HCT116 (cell line): ENCODE measurements around the gene MRGPRX4. TPM values are rescaled to one million over a fixed set of nuclear protein-coding genes. Genes with fewer than 3 reads are reported as not detected.
"Not testable (repeated sequence)": the region's sequence is repeated elsewhere in the genome, so short reads cannot be mapped to it uniquely, and the experiment has no call there.

ENCODE experiments used
- ATAC-seq: fragments of 200-7000 bp; cut with Tn5 transposase; 2 replicates; pipeline ENCODE4 v1.9.1; 2020; ENCODE audit warnings: mild to moderate bottlenecking, moderate library complexity
- BruUV-seq: library from RNA; stranded (reverse); fragments of 400-500 nt; replicated peaks from 2 replicates; lab custom pipeline; 2021; lab: Mats Ljungman, UMichigan
- CTCF ChIA-PET: fragments of 300-600 bp; sonication (Branson Sonifier 250); formaldehyde crosslinking; loops from one replicate; lab custom pipeline; 2021; ENCODE audit warnings: antibody characterized with exemption; lab: Charles Lee
- POLR2A ChIA-PET: fragments of 300-600, 350-600 bp; sonication (Branson Sonifier 250); formaldehyde crosslinking; loops from one replicate; lab custom pipeline; 2021; ENCODE audit warnings: antibody characterized with exemption; lab: Charles Lee
- RAD21 ChIA-PET, 2 experiments: fragments of 300-600 bp; sonication (Branson Sonifier 250); formaldehyde crosslinking; loops; one replicate each; lab custom pipeline; 2023; ENCODE audit warnings: low total read pairs in 2 of 2; ENCODE audit not compliant: uncharacterized antibody in 2 of 2, unreplicated experiment in 2 of 2, low non-redundant PET in 1 of 2; lab: Charles Lee
- DNase-seq: peaks from one replicate; pipeline ENCODE4 v3.0.0-alpha.2; 2010; ENCODE audit warnings: low read depth, low spot score
- H2AFZ ChIP-seq: fragments of 200-600 bp; shearing (Covaris generic), sonication (generic); 2 replicates; pipeline ENCODE4 v1.6.1; 2017; ENCODE audit warnings: low read depth, mixed run types, mixed read lengths, antibody characterized with exemption, low read length; ENCODE audit not compliant: poor library complexity, severe bottlenecking
- H3K27ac ChIP-seq: 2 replicates; pipeline ENCODE4 v1.5.1; 2012; ENCODE audit warnings: low read depth, low read length
- H3K27me3 ChIP-seq: fragments of 200-600 bp; sonication (generic); 2 replicates; pipeline ENCODE4 v1.6.1; 2016; ENCODE audit warnings: mixed run types, low read length, mixed read lengths; ENCODE audit not compliant: insufficient read depth
- H3K36me3 ChIP-seq, 2 experiments: fragments of 200-500 bp in 1 of 2; fragments of 200-600 bp in 1 of 2; sonication (Bioruptor generic) in 1 of 2; sonication (generic) in 1 of 2; 2 replicates each; pipeline versions ENCODE4 v1.5.1 to v1.6.1; 2014 to 2016; ENCODE audit warnings: low read length in 2 of 2, inconsistent platforms in 1 of 2, mixed read lengths in 1 of 2, mixed run types in 1 of 2; ENCODE audit not compliant: insufficient read depth in 2 of 2, control insufficient read depth in 1 of 2
- H3K4me1 ChIP-seq, 2 experiments: fragments of 200-600 bp in 1 of 2; sonication (generic) in 1 of 2; 2 replicates each; pipeline versions ENCODE4 v1.5.1 to v1.6.1; 2012 to 2017; ENCODE audit warnings: low read length in 2 of 2, inconsistent platforms in 1 of 2, mild to moderate bottlenecking in 1 of 2, mixed read lengths in 1 of 2, mixed run types in 1 of 2, moderate library complexity in 1 of 2; ENCODE audit not compliant: insufficient read depth in 2 of 2, control insufficient read depth in 1 of 2
- H3K4me2 ChIP-seq: fragments of 200-600 bp; sonication (generic); 2 replicates; pipeline ENCODE4 v1.6.1; 2017; ENCODE audit warnings: mixed run types, low read length, mixed read lengths
- H3K4me3 ChIP-seq, 2 experiments: fragments of 200-600 bp in 1 of 2; sonication (generic) in 1 of 2; replicated peaks in 1 of 2; 2 replicates each; pipeline ENCODE4 v1.5.1; 2011 to 2016; ENCODE audit warnings: low read length in 2 of 2, control low read depth in 1 of 2, low read depth in 1 of 2, mild to moderate bottlenecking in 1 of 2, mixed read lengths in 1 of 2, mixed run types in 1 of 2
- H3K79me2 ChIP-seq: fragments of 200-600 bp; sonication (generic); 2 replicates; pipeline ENCODE4 v1.6.1; 2017; ENCODE audit warnings: mild to moderate bottlenecking, mixed run types, low read length, moderate library complexity, mixed read lengths; ENCODE audit not compliant: insufficient read depth
- H3K9ac ChIP-seq: fragments of 200-600 bp; sonication (generic); 2 replicates; pipeline ENCODE4 v1.6.1; 2016; ENCODE audit warnings: low read length, mixed read lengths
- H3K9me2 ChIP-seq: fragments of 200-600 bp; sonication (generic), shearing (Covaris generic); 2 replicates; pipeline ENCODE4 v1.6.1; 2017; ENCODE audit warnings: mixed run types, mild to moderate bottlenecking, moderate library complexity; ENCODE audit not compliant: insufficient read depth
- H3K9me3 ChIP-seq, 2 experiments: fragments of 200-500 bp in 1 of 2; fragments of 200-600 bp in 1 of 2; sonication (Bioruptor generic) in 1 of 2; sonication (generic) in 1 of 2; 2 replicates each; pipeline ENCODE4 v1.6.1; 2014 to 2017; ENCODE audit warnings: low read length in 2 of 2, mixed read lengths in 2 of 2, inconsistent platforms in 1 of 2, low read depth in 1 of 2, mild to moderate bottlenecking in 1 of 2, mixed run types in 1 of 2, moderate library complexity in 1 of 2; ENCODE audit not compliant: control insufficient read depth in 1 of 2, insufficient read depth in 1 of 2
- H4K20me1 ChIP-seq: fragments of 200-600 bp; sonication (generic), shearing (Covaris generic); 2 replicates; pipeline ENCODE4 v1.6.1; 2017; ENCODE audit warnings: mixed run types, mild to moderate bottlenecking, moderate library complexity; ENCODE audit not compliant: insufficient read depth
- CBX3 ChIP-seq: IDR thresholded peaks from 2 replicates; pipeline ENCODE4 v1.6.1; 2012; ENCODE audit warnings: low read depth
- CEBPB ChIP-seq: IDR thresholded peaks from 2 replicates; pipeline ENCODE4 v1.6.1; 2012; ENCODE audit warnings: low read depth
- EGR1 ChIP-seq: IDR thresholded peaks from 2 replicates; pipeline ENCODE4 v1.6.1; 2012; ENCODE audit warnings: low read depth
- ELF1 ChIP-seq: IDR thresholded peaks from 2 replicates; pipeline ENCODE4 v1.6.1; 2012; ENCODE audit warnings: low read depth, borderline replicate concordance
- EZH2phosphoT487 ChIP-seq: fragments of 200-600 bp; IDR thresholded peaks from 2 replicates; pipeline ENCODE4 v1.6.1; 2018; ENCODE audit warnings: antibody characterized with exemption, borderline replicate concordance
- FOSL1 ChIP-seq: IDR thresholded peaks from 2 replicates; pipeline ENCODE4 v1.6.1; 2012; ENCODE audit warnings: low read depth
- SIN3A ChIP-seq: IDR thresholded peaks from 2 replicates; pipeline ENCODE4 v1.6.1; 2012; ENCODE audit warnings: low read depth
- YY1 ChIP-seq: IDR thresholded peaks from 2 replicates; pipeline ENCODE4 v1.6.1; 2011; ENCODE audit warnings: low read length, low read depth, moderate library complexity, mild to moderate bottlenecking; ENCODE audit not compliant: insufficient replicate concordance; ENCODE audit errors: extremely low read depth
- ZNF274 ChIP-seq: fragments of 200-500 bp; sonication (Bioruptor generic); IDR thresholded peaks from 2 replicates; pipeline ENCODE4 v1.6.1; 2014; ENCODE audit warnings: mild to moderate bottlenecking, low read depth, low read length, inconsistent platforms
- intact Hi-C: fragments of 100-400 bp; cut with micrococcal nuclease; formaldehyde crosslinking; loops from 2 replicates; pipeline ENCODE4 v1.10.0; 2022
- total RNA-seq: library from RNA; stranded (reverse); gene quantifications from one replicate; pipeline ENCODE4 v1.2.1, GENCODE V29; 2021; ENCODE audit not compliant: unreplicated experiment
- TF ChIP-seq, protein P1 (sequence below): IDR thresholded peaks from 2 replicates; pipeline ENCODE4 v1.6.1; 2012

MRGPRX4 gene
- total RNA-seq, 1 experiment from 2014 or later = not detected

DNA sequence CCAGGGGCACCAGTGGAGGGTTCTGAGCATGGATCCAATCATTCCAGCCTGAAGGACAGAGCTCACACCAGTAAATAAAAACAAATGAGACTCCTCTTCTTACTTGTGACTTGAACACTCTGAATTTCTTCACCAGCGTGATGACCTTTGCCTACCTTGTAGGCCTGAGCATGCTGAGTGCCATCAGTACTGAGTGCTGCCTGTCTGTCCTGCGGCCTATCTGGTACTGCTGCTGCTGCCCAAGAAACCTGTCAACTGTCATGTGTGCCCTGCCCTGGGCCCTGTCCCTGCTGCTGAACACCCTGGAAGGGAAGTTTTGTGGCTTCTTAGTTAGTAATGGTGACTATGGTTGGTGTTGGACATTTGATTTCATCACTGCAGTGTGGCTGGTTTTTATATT lies 23.9 kb downstream of the MRGPRX4 start:
- TF ChIP-seq, protein P1, sequence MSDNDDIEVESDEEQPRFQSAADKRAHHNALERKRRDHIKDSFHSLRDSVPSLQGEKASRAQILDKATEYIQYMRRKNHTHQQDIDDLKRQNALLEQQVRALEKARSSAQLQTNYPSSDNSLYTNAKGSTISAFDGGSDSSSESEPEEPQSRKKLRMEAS = no peak
- TF ChIP-seq ELF1 (no peak), ZNF274 (no peak), EZH2phosphoT487 (no peak), CEBPB (no peak), YY1 (no peak), CBX3 (no peak), EGR1 (no peak), FOSL1 (no peak), SIN3A (no peak)
- H3K9me3 ChIP-seq = no peaks in the 10 kb centered on the region
- no peaks in the 10 kb centered on the region for H3K36me3 ChIP-seq
- no peaks in the 10 kb centered on the region for H4K20me1 ChIP-seq
- no peak overlapping the region for H3K27ac ChIP-seq
- H3K4me1 ChIP-seq = no peaks in the 10 kb centered on the region
- peaks cover 7% of the 10 kb centered on the region; the same call in 1 of the 2 replicates for H3K27me3 ChIP-seq
- no peak for ATAC-seq
- intact Hi-C loops = no loop called here
- no peak for DNase-seq
- H3K4me2 ChIP-seq = no peak overlapping the region
- ChIA-PET RAD21 (no interaction called here), POLR2A (no interaction called here), CTCF (no interaction called here)
- no peaks in the 10 kb centered on the region for H3K79me2 ChIP-seq
- no peak overlapping the region for H3K9ac ChIP-seq
- no peak overlapping the region for H3K4me3 ChIP-seq
- no peaks in the 10 kb centered on the region for H3K9me2 ChIP-seq
- no peak overlapping the region for H2AFZ ChIP-seq
- no TSS peak for BruUV-seq

DNA sequence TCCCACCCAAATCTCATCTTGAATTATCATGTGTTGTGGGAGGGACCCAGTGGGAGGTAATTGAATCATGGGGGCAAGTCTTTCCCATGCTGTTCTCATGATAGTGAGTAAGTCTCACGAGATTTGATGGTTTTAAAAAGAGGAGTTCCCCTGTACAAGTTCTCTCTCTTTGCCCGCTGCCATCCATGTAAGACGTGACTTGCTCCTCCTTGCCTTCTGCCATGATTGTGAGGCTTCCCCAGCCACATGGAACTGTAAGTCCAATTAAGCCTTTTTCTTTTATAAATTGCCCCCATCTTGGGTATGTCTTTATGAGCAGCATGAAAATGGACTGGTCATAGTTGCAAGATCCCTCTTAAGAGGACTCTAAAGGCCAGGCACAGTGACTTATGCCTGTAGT lies 25.1 kb downstream of the MRGPRX4 start:
- RAD21 ChIA-PET, ATAC-seq, H3K79me2 ChIP-seq, H3K36me3 ChIP-seq, CTCF ChIA-PET, H3K27ac ChIP-seq, H2AFZ ChIP-seq, H3K27me3 ChIP-seq, H3K4me3 ChIP-seq, H3K4me2 ChIP-seq, H3K9ac ChIP-seq, H3K4me1 ChIP-seq, DNase-seq, POLR2A ChIA-PET, intact Hi-C loops, H4K20me1 ChIP-seq, H3K9me3 ChIP-seq, H3K9me2 ChIP-seq, BruUV-seq: not testable (repeated sequence)
